Fibroblast of the aortic adventitia (primary cell): Measurements from ENCODE around the gene NCKAP5. TPM values are rescaled to one million over a fixed set of nuclear protein-coding genes. Genes with fewer than 3 reads are reported as not detected.
A peak's percentile ranks its signal among the peaks of the same experiment; 100 is the strongest.

Source experiments
- DNase-seq: peaks from one replicate; pipeline ENCODE4 v3.0.0-alpha.2; 2010; ENCODE audit warnings: low read depth
- H3K4me3 ChIP-seq: 2 replicates; pipeline ENCODE4 v1.5.1; 2011; ENCODE audit warnings: low read depth, mild to moderate bottlenecking, control low read depth, low read length, moderate library complexity
- CTCF ChIP-seq: IDR thresholded peaks from 2 replicates; pipeline ENCODE4 v1.5.1; 2011; ENCODE audit warnings: mild to moderate bottlenecking, low read length, control low read depth, inconsistent platforms; ENCODE audit not compliant: insufficient read depth
- total RNA-seq: library from RNA; depleted of rRNA; stranded (reverse); fragments of >200 nt; gene quantifications from 2 replicates; pipeline ENCODE4 v1.2.3, GENCODE V29; 2012; ENCODE audit warnings: low replicate concordance

Gene NCKAP5
- total RNA-seq, 1 donor = 4.4 TPM

GRCh38 chr2:133098787-133099186, 469.5 kb downstream of the NCKAP5 start:
- no peak overlapping the region for H3K4me3 ChIP-seq
- TF ChIP-seq CTCF = no peak
- no peak for DNase-seq

GRCh38 chr2:133097666-133098065, 470.6 kb downstream of the NCKAP5 start:
- no peak for TF ChIP-seq CTCF
- DNase-seq = peak; percentile 15
- H3K4me3 ChIP-seq = no peak overlapping the region

GRCh38 chr2:133092571-133092970, 475.7 kb downstream of the NCKAP5 start:
- H3K4me3 ChIP-seq = no peak overlapping the region
- no peak for DNase-seq
- TF ChIP-seq CTCF = no peak

- no peak for DNase-seq
- TF ChIP-seq CTCF = no peak
- H3K4me3 ChIP-seq = no peak overlapping the region
Observed at GRCh38 chr2:133090358-133090757, 477.9 kb downstream of the NCKAP5 start.

- no peak for TF ChIP-seq CTCF
Observed at GRCh38 chr2:133086176-133086575, 482.1 kb downstream of the NCKAP5 start.

GRCh38 chr2:133085646-133086045, 482.6 kb downstream of the NCKAP5 start:
- no peak for TF ChIP-seq CTCF
- DNase-seq = no peak
- no peak overlapping the region for H3K4me3 ChIP-seq

More at GRCh38 chr2:133086176-133086575, 482.1 kb downstream of the NCKAP5 start:
- H3K4me3 ChIP-seq = no peak overlapping the region
- no peak for DNase-seq

- no peak for DNase-seq
- H3K4me3 ChIP-seq = no peak overlapping the region
- no peak for TF ChIP-seq CTCF
Observed at GRCh38 chr2:133082034-133082433, 486.2 kb downstream of the NCKAP5 start.
